ENCODE data around the gene RASA3.

GRCh38 chr13:113951246-113951999 is 181.0 kb downstream of the RASA3 start:
- TF ChIP-seq POLR2A (IDR thresholded peaks at IDR 0.05) = no peak
- TF ChIP-seq, protein P1, sequence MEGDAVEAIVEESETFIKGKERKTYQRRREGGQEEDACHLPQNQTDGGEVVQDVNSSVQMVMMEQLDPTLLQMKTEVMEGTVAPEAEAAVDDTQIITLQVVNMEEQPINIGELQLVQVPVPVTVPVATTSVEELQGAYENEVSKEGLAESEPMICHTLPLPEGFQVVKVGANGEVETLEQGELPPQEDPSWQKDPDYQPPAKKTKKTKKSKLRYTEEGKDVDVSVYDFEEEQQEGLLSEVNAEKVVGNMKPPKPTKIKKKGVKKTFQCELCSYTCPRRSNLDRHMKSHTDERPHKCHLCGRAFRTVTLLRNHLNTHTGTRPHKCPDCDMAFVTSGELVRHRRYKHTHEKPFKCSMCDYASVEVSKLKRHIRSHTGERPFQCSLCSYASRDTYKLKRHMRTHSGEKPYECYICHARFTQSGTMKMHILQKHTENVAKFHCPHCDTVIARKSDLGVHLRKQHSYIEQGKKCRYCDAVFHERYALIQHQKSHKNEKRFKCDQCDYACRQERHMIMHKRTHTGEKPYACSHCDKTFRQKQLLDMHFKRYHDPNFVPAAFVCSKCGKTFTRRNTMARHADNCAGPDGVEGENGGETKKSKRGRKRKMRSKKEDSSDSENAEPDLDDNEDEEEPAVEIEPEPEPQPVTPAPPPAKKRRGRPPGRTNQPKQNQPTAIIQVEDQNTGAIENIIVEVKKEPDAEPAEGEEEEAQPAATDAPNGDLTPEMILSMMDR (IDR thresholded peaks at IDR 0.05) = peak; percentile 71 to 93 (median 86)
